ENCODE results near the gene ACR. TPM values are rescaled to one million over a fixed set of nuclear protein-coding genes. Genes with fewer than 3 reads are reported as not detected.
A peak's percentile ranks its signal among the peaks of the same experiment; 100 is the strongest.
"Not testable (repeated sequence)": the region's sequence is repeated elsewhere in the genome, so short reads cannot be mapped to it uniquely, and the experiment has no call there.

ACR gene
- total RNA-seq, 1 experiment from 2014 or later: not detected

GRCh38 chr22:50756949-50757491, 19.0 kb downstream of the ACR start:
- peak; percentile 57; the same call in 1 of the 2 replicates for TF ChIP-seq CTCF (conservative IDR thresholded peaks at IDR 0.05)
- POLR2A ChIA-PET (ENCODE audit: unreplicated experiment); H3K27ac ChIP-seq; H3K79me2 ChIP-seq (ENCODE audit: low read depth); BruUV-seq (replicated peaks); H3K9me3 ChIP-seq (ENCODE audit: insufficient read depth, low read depth); H3K36me3 ChIP-seq (ENCODE audit: low read depth); intact Hi-C loops (cut with micrococcal nuclease; ENCODE audit: unreplicated experiment); H3K9me2 ChIP-seq (ENCODE audit: insufficient read depth); H4K20me1 ChIP-seq (ENCODE audit: insufficient read depth); CTCF ChIA-PET: not testable (repeated sequence)
- peaks cover 15% of the 10 kb centered on the region for H3K27me3 ChIP-seq (ENCODE audit: insufficient read depth, low read depth)
- H2AFZ ChIP-seq: peak overlapping the region; percentile 84
- H3F3A ChIP-seq (ENCODE audit: insufficient read depth, low read depth): peaks cover 15% of the 10 kb centered on the region
- DNase-seq: peak in 1 of 2 experiments; percentile 61
- peaks cover 19% of the 10 kb centered on the region for H3K4me1 ChIP-seq (replicated peaks; ENCODE audit: insufficient read depth)
- H3K4me2 ChIP-seq: peak overlapping the region; percentile 74
- peak overlapping the region; percentile 65 for H3K4me3 ChIP-seq

GRCh38 chr22:50759597-50760341, 21.8 kb downstream of the ACR start:
- BruUV-seq (replicated peaks); H3K79me2 ChIP-seq (ENCODE audit: low read depth); H3K9me2 ChIP-seq (ENCODE audit: insufficient read depth); H3K27me3 ChIP-seq (ENCODE audit: insufficient read depth, low read depth); H2AFZ ChIP-seq; H3K4me3 ChIP-seq; H3K9me3 ChIP-seq (ENCODE audit: insufficient read depth, low read depth); POLR2A ChIA-PET (ENCODE audit: unreplicated experiment); H4K20me1 ChIP-seq (ENCODE audit: insufficient read depth); intact Hi-C loops (cut with micrococcal nuclease; ENCODE audit: unreplicated experiment); CTCF ChIA-PET; H3K36me3 ChIP-seq (ENCODE audit: low read depth): not testable (repeated sequence)
- Histone ChIP-seq H3K27ac (peak overlapping the region; percentile 53), H3F3A (ENCODE audit: insufficient read depth, low read depth) (peaks cover 15% of the 10 kb centered on the region), H3K4me2 (peak overlapping the region; percentile 17; the same call in 1 of the 2 replicates), H3K4me1 (replicated peaks; ENCODE audit: insufficient read depth) (peaks cover 19% of the 10 kb centered on the region)
- peak in 1 of 2 experiments; percentile 77 for DNase-seq

GRCh38 chr22:50761829-50762228, 23.8 kb downstream of the ACR start:
- Histone ChIP-seq H3F3A (ENCODE audit: insufficient read depth, low read depth) (peaks cover 15% of the 10 kb centered on the region), H3K4me1 (replicated peaks; ENCODE audit: insufficient read depth) (peaks cover 19% of the 10 kb centered on the region)
- H3K9me3 ChIP-seq (ENCODE audit: insufficient read depth, low read depth); CTCF ChIA-PET; POLR2A ChIA-PET (ENCODE audit: unreplicated experiment); H3K4me2 ChIP-seq; BruUV-seq (replicated peaks); H2AFZ ChIP-seq; DNase-seq; H3K4me3 ChIP-seq; intact Hi-C loops (cut with micrococcal nuclease; ENCODE audit: unreplicated experiment); H3K27me3 ChIP-seq (ENCODE audit: insufficient read depth, low read depth); H3K27ac ChIP-seq; H3K9me2 ChIP-seq (ENCODE audit: insufficient read depth); H3K79me2 ChIP-seq (ENCODE audit: low read depth); H3K36me3 ChIP-seq (ENCODE audit: low read depth); H4K20me1 ChIP-seq (ENCODE audit: insufficient read depth): not testable (repeated sequence)

- DNase-seq; H3K9me2 ChIP-seq (ENCODE audit: insufficient read depth); H4K20me1 ChIP-seq (ENCODE audit: insufficient read depth); H3K4me1 ChIP-seq (replicated peaks; ENCODE audit: insufficient read depth); H3K4me3 ChIP-seq; H3F3A ChIP-seq (ENCODE audit: insufficient read depth, low read depth); H3K27me3 ChIP-seq (ENCODE audit: insufficient read depth, low read depth); intact Hi-C loops (cut with micrococcal nuclease; ENCODE audit: unreplicated experiment); BruUV-seq (replicated peaks); H3K4me2 ChIP-seq; CTCF ChIA-PET; H3K79me2 ChIP-seq (ENCODE audit: low read depth); H2AFZ ChIP-seq; H3K27ac ChIP-seq; POLR2A ChIA-PET (ENCODE audit: unreplicated experiment); H3K9me3 ChIP-seq (ENCODE audit: insufficient read depth, low read depth); H3K36me3 ChIP-seq (ENCODE audit: low read depth): not testable (repeated sequence)
These were observed 26.3 kb downstream of the ACR start for GRCh38 chr22:50764288-50764687.

Measured in PC-9 (cell line).